ENCODE results near the gene ANKS1B.

DNA sequence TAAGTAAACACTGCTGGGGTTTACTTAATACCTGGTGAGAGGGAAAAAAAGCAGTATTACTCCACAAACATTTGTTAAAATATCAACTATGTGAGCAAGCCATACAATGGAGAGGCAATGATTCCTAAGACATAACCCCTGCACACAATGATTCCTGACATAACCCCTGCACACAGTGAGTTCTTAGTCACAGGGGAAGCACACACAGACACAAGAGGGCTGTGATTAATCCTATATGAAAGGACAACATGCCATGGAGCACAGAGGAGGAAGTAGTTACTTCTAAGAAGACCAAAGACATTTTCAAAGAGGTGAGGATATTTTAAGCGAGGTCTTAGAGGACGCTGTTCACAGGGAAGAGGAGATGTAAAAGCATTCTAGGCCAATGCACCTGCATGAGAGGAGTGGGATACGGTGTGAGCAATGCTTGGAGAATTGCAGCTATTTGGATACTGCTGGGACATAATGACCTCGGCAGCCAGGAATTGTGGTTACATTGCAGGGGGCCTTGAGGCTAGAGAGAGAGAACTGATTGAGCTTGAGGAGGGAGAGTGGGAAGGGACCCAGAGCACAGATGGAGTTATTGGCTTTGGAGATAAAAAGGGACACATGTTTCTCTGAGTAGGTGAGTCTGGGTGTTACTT lies 1127.7 kb downstream of the ANKS1B start:
- no peak for TF ChIP-seq POLR2A (IDR thresholded peaks at IDR 0.05; ENCODE audit: low read length)
- TF ChIP-seq GATA1 (IDR thresholded peaks at IDR 0.05; ENCODE audit: low read depth, low read length), result no peak

Data from erythroblast (primary cell).